GM19438 (cell line): ENCODE results near the gene MAPK8IP3.
"Not testable (repeated sequence)": the region's sequence is repeated elsewhere in the genome, so short reads cannot be mapped to it uniquely, and the experiment has no call there.

Source experiments
- ATAC-seq: cut with Tn5 transposase; IDR thresholded peaks from one replicate; pipeline ENCODE4 v1.9.1; 2021; ENCODE audit warnings: low read depth; ENCODE audit not compliant: unreplicated experiment

Gene MAPK8IP3

GRCh38 chr16:1794908-1795666 lies 89.1 kb downstream of the MAPK8IP3 start:
- ATAC-seq = no peak

DNA sequence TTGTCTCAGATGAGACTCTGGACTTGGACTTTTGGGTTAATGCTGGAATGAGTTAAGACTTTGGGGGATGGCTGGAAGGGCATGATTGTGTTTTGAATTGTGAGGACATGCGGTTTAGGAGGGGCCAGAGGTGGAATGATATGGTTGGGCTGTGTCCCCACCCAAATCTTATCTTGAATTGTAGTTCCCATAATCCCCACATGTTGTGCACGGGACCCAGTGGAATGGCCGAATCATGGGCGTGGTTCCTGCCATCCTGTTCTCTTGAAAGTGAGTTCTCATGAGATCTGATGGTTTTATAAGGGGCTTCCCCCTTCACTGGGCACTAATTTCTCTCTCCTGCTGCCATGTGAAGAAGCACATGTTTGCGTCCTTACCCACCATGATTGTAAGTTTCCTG lies 93.3 kb downstream of the MAPK8IP3 start:
- ATAC-seq = not testable (repeated sequence)

DNA sequence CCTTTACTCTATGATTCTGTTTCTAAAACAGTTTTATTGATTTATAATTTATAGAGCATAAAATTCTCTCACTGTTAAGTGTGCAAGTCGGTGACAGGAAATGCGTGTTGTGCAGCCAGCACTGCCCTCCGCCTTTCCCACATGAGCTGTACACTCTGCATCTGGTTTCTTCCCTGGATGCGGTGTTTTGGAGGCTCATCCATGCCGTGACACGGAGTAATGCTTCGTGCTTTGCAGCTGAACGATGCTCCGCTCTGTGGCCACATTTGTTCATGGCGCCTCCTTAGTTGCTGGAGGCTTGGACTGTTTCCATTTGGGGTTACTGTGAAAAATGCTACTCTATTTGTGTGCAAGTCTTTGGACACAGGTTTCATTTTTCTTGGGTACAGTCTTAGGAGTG lies 94.7 kb downstream of the MAPK8IP3 start:
- ATAC-seq = no peak

DNA sequence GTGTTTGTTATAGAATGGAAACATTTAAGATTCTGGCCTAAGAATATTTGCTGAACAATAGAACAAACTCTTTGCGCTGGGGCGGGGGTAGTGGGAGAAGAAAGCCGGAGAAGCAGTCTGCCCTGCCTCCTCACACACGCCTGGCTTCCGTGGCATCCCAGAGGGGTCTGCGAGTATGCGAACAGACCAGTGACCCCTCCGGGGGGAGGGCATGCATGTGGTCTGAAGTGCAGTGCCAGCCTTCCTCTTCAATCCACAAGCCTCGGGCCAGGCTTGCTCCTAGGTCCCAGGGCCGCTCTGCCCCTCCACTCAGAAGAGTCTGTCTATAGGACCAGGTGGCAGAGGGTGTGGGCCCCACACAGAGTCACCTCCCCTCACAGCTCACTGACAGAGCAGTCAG lies 101.6 kb downstream of the MAPK8IP3 start:
- no peak for ATAC-seq

GRCh38 chr16:1808691-1809090 lies 102.7 kb downstream of the MAPK8IP3 start:
- no peak for ATAC-seq

DNA sequence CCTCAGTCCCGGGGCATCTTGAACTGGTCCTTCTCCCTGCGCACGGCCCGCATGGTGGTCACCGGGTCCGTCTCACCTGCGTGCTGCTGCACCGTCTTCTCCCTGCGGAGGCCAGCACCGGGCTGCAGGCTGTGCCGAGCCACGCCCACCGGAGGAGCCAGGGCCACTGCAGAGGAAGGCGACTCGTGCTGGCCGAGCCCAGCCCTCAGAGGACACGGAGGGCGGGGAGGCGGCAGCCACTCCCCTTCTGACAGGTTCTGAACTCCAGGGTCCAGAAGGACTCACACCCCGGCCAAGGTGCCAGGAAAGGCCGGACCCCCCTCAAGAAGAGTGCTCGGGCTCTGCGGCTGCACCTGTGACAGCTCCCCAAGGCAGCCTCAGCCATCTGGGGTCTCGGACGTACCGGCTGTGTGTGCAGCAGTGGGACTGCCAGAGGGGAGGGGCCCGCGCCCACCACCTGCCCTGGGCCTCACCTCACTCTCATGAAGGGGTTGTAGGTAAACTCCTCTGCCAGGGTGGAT lies 103.3 kb downstream of the MAPK8IP3 start:
- ATAC-seq = no peak

DNA sequence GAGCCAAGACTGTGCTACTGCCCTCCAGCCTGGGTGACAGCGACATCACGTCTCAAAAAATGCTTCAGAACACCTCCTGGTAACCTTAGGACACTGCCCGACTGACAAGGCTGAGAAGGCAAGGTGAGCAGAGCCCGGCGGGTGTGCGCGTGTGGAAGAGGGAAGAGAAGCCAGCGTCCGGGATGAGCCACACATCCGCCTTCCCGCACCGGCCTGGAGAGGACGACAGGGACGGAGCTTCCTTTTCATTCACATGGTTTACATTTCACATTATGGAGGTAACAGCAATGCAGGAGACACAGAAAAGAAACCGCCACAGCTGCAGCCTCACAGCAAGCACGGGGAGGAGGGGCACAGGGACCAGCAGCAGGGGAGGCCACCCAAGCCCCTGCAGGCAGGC lies 104.1 kb downstream of the MAPK8IP3 start:
- ATAC-seq = no peak

- ATAC-seq = no peak
These were observed 104.5 kb downstream of the MAPK8IP3 start for GRCh38 chr16:1810536-1810935.

DNA sequence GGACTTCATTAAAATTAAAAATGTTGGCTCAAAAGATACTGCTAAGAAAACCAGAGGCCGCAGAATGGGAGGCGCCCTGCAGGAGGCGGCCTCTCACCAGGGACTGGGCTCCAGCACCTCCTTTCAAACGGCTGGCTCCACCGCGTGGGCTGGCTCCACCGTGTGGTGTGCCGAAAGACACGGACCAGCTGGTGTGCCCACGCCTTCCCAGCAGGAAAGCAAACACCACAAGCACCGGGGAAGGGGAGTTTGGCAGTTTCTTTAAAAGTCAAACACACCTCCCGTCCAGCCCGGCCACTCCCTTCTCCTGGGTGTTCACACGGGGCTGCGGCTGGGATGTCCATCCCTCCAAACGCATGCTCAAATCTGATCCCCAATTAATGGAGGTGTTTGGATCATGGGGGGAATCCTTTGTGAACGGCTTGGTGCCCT lies 106.8 kb downstream of the MAPK8IP3 start:
- no peak for ATAC-seq

DNA sequence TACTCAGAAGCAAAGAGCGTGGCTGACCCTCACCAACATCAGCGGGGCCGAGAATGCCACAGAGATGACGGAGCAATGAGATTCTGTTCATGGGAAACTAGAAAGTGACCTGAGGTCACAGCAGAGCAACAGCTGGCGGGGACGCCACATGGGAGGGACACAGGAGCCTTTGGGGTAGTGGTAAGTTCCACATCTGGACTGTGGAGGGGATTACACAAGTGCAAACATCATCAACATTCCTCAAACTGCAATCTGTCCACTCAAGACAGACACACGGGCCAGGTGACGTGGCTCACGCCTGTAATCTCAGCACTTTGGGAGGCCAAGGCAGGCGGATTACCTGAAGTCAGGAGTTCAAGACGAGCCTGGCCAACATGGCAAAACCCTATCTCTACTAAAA lies 109.5 kb downstream of the MAPK8IP3 start:
- ATAC-seq = no peak

- no peak for ATAC-seq
These were observed 110.6 kb downstream of the MAPK8IP3 start for GRCh38 chr16:1816396-1817275.

DNA sequence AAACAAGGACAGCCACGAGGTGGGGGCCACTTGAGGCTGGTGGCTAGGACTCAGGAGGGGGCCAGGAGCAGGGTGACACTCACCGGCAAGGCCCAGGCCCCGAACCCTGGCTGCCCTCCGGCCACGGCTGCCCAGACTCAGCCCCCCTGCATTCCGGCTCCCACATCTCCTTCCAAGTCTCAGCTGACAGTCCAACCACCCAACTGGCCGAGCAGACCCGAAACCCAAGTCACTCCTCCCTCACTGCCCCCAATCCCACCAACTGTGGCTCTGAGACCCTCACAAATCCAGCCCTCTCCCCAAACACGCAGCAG lies 111.2 kb downstream of the MAPK8IP3 start:
- no peak for ATAC-seq

- no peak for ATAC-seq
These were observed 111.7 kb downstream of the MAPK8IP3 start for GRCh38 chr16:1817716-1818115.

- no peak for ATAC-seq
These were observed 112.3 kb downstream of the MAPK8IP3 start for GRCh38 chr16:1818204-1818872.

DNA sequence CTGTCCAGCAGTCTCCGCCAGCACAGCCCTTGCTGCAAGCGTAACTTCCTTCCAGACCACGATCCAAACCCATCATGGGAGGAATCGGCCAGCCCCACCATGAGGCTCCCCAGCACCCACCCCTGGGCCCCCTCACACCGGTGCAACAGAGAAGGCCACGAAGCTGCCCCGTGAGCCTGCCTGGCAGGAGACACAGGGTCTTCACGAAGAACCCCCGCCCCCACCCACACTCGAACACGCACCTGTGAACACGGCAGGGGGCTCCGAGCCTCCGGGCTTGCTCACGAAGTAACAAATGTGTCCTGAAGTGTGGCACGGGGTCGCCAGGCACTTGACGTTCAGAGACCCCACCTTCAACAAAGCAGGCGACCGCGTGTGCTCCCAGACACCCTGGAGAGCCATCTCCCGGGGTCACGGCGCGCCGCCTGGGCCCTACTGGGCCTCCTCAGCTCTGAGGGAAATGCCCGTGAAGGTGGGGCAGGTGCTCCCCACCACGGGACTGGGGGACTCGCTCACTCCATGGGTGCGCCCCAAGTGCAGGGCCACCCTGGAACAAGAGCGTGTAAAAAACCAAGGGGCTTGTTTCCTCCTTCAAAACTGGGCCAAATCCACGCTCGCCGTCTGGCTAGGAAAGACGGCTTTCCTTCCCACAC lies 113.0 kb downstream of the MAPK8IP3 start:
- no peak for ATAC-seq

DNA sequence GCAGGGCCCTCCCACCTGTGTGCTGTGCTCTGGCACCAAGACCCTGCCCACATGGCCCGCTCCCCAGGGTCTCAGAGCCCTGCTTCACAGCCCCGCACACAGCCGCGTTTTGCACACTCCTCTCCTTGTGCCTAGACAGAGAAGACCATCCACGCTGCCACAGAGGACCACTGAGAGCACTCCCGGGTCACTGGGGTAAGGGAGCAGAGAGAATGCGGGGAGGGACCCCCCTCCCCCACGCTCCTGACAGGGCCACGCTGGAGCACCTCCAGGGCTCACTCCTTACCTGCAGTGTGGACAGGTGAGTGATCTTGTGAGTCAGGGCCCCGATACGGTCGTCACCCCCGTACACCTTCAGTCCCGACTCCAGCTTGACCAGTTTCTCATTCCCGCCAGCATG lies 113.6 kb downstream of the MAPK8IP3 start:
- no peak for ATAC-seq
